GM19395 (cell line): Measurements from ENCODE around the gene TAGLN.

Experiments
- ATAC-seq: cut with Tn5 transposase; IDR thresholded peaks from one replicate; pipeline ENCODE4 v1.9.1; 2021; ENCODE audit warnings: mild to moderate bottlenecking, moderate library complexity; ENCODE audit not compliant: unreplicated experiment

TAGLN gene

GRCh38 chr11:117229931-117230285 is 30.7 kb downstream of the TAGLN start:
- no peak for ATAC-seq

GRCh38 chr11:117230286-117230961 is 31.3 kb downstream of the TAGLN start:
- ATAC-seq: no peak

- ATAC-seq: no peak
Measured at GRCh38 chr11:117230999-117231841, 32.0 kb downstream of the TAGLN start.

GRCh38 chr11:117231842-117232091 is 32.6 kb downstream of the TAGLN start, which contains the start of gene PCSK7:
Gene PCSK7 (minus strand): TSS chr11:117232073. CDS start chr11:117229844, 2,229 bp downstream.
- ATAC-seq: no peak

- peak; percentile 71 for ATAC-seq
Measured at GRCh38 chr11:117232092-117232878, 33.1 kb downstream of the TAGLN start, which contains the start of gene RNF214. Gene RNF214 (plus strand): TSS chr11:117232671. CDS start chr11:117234273, 1,602 bp downstream.

- ATAC-seq: no peak
Measured at GRCh38 chr11:117232911-117233409, 33.8 kb downstream of the TAGLN start.

- ATAC-seq: no peak
Measured at GRCh38 chr11:117238221-117238620, 39.1 kb downstream of the TAGLN start.

GRCh38 chr11:117239295-117239694 is 40.1 kb downstream of the TAGLN start:
- no peak for ATAC-seq

- no peak for ATAC-seq
Measured at GRCh38 chr11:117248341-117248740, 49.2 kb downstream of the TAGLN start.

- no peak for ATAC-seq
Measured at GRCh38 chr11:117249571-117249970, 50.4 kb downstream of the TAGLN start.

GRCh38 chr11:117251506-117251905 is 52.3 kb downstream of the TAGLN start:
- no peak for ATAC-seq

GRCh38 chr11:117255966-117256365 is 56.8 kb downstream of the TAGLN start:
- ATAC-seq: no peak

GRCh38 chr11:117256573-117256972 is 57.4 kb downstream of the TAGLN start:
- ATAC-seq: no peak
